ENCODE results near the gene ARFIP2.

The ARFIP2 gene

DNA sequence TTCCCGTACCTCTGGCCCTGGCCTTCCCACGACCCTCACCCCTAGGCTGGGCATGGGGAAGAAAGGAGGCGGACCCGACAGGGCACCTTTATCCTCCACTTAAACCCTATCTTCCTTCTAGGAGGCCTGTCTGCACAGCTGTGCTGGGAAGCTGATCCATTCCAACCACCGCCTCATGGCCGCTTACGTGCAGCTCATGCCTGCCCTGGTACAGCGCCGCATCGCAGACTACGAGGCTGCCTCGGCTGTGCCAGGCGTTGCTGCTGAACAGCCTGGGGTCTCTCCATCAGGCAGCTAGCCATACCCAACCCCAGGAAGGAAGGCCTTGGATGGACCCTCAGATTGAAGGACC lies 769 bp upstream of the ARFIP2 start:
- no peak for DNase-seq

DNA sequence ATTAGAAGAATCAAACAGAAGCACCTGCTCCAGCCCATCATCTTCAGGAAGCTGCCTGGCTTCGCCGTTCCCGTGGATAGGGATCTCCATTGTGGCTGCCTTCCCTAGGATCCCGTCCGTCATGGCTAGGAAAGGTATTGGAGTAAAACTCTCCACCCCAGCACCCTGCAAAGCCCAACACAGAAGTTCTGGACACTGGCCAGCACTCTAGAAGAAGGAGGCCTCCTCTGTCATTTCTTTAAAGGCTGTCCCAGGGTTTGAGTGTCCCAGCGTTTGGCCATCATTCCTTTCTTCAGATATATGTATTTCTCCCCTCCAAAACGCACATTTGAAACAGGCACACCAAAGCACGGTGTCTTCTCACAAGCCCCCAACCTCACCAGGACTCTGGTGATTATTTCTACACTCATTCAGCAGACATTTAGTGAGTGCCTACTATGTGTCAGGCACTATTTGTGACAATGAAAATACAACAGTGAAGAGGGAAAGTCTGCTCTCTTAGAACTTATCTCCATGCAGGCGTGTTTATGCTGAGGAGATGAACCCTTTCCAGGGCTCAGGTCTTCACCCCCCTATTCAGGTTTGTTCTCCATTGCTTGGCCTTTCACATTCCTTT lies 724 bp downstream of the ARFIP2 start:
- DNase-seq: no peak

DNA sequence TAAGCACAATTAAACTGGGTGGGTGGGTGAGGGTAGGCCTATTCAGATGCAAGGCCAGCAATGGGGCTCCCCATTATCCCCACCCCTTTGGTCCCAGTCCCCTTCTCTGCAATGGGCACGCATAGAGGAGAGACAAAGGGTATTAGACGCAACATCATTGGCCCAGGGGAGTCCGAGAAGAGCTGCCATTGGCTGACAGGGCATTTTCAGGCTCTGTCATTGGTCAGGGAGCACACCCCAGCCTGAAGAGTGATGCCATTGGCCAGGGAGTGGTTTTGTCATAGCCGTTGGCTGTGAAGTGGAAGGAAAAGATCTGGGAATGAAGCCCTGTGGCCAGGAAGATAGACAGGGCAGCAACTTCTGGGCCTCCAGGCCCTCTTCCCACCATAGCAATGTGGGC lies 4.6 kb downstream of the ARFIP2 start:
- DNase-seq: no peak

DNA sequence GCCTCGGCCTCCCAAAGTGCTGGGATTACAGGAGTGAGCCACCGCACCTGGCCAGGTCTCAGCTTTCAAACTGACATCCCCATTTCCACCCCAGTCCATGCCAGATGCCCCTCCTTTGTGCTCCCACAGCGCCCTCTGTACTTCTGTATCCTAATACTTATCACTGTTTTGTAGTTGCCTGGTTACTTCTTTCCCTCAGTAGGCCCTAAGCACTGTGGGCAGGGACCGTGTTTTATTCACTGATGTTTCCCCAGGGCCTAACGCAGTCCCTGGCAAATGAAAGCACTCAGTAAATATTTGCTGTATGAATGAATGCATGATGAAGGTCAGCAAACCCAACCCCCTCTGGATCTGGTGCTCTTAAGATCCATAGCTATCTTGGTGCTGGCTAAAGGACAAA lies 5.2 kb downstream of the ARFIP2 start:
- no peak for DNase-seq

DNA sequence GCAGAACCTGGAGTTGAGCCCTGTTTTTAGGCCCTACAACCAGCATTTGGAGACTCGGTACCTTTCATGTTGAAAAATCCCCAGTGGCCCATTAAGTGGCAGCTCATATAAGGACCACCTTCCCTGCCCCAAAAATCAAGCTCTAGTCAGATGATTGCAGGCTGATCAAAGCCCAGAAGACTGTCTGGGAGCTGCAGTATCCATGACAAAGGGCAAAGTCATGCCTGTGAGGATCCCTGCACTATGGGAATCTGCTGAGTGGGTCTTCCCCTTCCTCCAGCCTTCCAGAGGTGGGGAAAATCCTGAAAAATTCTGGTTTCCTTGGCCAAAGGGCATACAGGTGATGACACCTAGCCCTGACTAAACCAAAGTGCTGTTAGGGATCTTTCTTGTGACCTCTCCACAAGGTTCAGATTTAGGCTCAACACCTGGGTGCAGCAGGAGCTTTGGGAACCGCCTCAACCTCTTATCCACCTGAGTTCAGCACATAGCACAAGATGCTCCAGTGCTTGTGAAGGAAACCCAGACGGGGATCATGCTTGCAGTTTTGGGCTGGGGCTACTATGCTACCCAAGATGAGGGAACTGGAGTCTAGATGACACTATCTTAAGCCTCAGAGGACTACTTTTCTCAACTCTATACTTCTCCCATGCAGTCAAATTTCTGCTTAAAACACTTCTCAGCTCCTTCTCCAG lies 6.2 kb downstream of the ARFIP2 start:
- DNase-seq: no peak

DNA sequence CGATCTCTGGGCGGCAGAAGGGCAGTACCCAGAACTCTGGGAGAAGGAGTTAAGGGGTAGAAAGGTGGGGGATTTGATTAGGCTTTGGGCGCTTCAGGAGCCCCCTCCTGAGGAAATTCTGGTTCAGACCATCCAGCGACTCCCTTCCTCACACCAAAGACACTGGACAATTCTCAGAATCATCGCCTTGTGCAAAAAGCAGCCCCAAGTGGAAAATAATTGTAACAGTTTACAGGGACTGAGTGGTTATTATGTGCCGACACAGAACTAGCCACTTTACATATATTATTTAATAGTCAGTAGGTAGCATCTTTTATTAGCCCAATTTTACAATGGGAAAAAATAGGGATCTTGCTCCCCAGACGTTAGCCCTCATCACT lies 6.7 kb downstream of the ARFIP2 start:
- no peak for DNase-seq

DNA sequence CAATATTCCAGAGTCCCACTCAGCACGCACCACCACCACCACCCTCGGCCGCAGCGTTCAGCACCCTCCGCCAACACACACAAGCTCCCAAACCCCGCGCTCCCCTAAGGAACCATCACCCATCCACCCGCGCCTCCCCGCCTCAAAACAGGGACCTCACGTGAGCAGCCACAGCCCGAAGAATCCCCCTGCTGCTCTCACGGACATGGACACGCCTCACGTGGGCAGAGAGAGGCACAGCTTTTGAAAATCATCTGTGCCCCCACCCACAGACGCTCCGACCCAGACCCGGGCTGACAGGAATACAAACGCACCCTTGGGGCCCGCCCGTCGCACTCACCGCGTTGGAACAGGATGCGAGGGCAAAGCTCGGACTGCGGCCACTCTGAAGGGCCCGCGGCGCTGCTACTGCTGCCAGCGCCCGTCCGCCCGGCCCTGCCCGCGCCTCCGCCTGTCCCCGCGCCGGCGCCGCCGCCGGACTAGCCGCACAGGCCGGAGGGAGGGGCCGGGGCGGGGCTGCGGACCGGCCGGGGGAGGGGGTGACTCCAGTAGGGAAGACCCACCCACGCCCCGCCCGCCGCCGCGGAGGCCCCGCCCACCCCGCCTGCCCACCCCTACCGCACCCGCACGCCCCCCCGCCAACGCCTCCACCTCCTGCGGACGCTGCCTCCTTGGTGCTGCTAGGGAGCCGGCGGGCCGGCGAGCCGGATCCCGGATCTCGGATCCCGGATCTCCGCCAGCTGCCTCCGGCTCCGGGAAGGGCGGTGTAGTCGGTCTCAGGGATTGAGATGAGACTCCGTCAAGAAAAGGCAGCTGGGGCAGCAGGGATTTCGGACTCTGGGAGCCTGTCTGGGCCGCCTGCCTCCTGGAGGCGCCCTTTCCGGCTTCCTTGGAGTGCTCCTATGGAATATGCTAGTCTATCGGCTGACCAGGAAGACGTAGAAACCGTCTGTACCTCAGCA lies 7.4 kb downstream of the ARFIP2 start, which contains the start of gene TRIM3:
Gene TRIM3 (minus strand): TSS at position 491 of the 962 bp plus-strand sequence. CDS start 8,246 bp downstream, outside the sequence.
- DNase-seq: peak; percentile 70

DNA sequence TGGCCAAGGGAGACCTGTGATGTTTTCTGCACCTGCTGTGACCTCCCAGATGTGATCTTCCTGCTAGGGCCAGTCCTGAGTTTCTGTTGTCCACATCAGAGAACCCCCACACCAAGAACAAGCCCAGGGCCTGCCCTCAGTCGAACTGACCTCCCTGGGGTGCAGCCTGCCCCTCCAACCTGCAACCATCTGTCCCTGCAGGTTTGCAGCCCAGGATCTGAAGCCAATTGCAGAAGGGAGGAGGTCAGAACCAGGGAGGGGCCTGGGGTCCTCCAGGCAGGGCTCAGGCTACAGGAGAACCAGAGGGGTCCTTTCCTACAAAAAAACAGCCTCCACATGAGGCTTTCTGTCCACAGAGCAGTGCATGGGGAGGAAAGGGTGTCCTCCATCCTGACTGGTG lies 8.2 kb downstream of the ARFIP2 start:
- no peak for DNase-seq

DNA sequence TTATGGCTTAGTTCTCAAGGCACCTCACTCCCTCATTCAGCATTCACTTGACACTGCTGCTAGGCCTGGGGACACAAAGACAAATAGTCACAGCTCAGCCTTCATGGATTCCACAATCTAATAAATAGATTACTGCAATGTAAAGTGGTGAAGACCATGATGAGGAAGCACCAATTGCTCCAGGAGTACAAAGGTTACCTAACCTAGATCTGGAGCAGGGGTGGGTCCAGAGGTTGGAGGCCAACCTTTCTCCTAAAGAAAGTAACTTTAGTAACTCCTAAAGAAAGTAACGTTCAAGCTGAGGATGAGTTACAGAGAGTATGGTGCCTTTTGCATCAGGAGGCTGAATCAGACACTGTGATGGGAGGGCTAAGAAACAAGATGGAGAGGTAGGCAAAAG lies 11.5 kb downstream of the ARFIP2 start:
- no peak for DNase-seq

DNA sequence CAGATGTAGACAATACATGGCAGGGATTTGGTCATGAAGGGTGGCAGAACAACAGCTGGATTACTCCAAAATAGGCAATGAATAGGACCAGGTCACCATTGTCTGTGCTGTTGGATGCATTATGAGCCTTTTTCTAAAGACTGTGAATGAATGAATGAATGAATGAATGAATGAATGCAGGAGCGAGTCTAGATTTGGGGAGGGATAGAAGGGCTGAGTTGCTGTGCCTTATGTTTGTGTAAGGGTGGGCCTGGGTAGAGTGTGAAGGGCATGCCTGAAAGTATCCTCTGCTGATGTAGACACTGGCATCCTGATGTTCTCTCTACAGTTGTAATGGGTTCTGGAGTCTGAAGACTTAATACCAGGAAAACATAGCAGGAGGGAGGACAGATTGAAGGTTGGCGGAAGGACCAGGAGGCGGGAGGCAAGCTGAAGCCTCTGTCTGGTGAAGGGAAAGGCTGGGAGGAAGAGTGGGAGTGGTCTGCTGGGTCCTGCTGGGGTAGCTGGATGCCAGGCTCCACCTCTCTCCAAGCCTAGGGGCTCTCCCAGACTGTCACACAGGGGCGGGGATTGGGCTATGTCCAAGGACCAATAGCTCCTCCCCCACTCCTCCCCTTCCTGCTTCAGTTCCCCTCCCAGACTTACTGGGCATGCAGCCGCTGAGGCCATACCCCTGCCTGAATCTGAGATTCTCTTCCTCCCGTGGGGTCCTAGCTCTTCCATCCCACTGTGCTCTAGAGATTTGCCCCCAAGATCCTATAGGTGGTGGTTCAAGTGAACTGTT lies 12.2 kb downstream of the ARFIP2 start:
- no peak for DNase-seq

DNA sequence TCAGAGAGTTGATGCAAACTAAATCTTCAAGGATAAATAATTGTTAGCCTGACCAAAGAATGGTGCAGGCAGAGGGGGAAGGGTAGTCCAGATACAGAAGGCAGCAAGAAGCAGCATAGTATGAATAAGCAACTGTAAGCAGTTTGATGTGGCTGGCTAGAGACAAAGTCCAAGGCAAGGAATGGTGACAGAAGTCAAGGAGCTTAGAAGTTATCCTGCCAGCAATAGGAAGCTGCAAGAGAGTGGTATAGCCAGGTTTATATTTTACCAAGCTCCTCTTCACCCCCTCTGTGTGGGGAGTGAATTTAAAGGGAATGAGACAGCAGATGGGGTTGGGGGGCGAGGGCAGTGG lies 22.1 kb downstream of the ARFIP2 start:
- DNase-seq: no peak

DNA sequence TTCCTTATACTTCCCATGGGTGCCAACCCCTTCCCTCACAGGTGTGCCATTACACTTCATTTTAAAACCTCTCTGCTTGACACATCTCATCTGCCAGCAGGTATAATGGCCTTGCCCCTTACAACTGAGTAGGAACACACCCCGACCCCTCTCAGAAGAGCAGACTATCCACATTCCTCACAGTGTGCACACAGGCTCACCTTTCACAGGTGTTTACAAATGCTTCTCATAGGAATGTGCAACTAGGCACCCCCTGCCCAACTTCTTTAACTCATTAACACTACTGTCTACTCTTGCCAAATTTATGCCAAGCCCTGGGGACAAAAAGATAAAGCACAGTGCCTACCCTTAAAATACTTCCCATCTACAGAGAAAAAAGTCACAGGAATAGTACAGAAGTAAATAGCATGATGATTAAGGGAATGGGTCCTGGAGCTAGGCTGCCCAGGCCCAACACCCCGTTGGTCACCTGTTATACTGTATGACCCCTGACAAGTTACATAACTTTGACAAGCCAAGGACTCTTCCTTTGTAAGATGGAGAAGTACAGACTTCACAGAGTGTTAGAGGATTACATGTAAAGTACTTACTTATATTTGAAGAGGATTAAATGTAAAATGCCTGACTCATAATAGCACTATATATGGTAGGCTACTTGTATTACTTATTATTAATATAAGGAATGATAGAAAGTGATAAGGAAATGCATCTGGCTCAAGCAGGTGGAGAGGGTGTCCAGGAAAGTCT lies 22.6 kb downstream of the ARFIP2 start:
- DNase-seq: no peak

DNA sequence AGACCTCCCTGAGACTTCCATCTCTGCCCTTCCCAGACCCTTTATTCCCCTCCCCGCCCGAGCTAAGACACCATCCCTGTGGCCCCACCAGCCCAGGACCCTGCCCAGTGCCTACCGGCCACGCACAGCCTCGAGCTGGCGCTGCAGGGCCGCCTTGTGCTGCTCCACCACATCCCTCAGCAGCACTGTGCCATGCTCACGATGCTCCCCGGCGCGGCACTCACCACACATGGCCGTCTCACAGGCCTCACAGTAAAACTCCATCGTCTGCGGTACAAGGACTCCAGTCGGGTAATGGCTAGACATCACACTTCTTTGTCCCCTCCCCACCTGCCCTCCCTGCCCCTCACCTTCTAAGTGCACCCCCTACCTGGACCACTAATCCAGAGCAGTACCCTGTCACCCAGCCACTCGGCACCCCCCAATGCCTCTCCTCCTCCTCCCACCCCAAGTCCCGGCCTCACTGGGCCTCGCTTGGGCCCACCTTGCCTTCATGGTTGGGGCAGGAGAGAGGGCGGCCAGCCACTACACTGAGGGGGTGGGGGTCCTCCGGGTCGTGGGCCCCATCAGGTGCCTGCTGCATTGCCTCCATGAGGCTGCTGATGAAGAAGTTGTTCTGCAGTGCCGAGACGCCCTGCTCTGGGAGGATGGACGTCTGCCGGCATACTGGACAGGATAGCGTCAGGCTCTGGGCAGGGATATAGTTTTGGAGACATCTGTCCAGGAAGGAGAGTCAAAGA lies 23.4 kb downstream of the ARFIP2 start:
- DNase-seq: no peak

DNA sequence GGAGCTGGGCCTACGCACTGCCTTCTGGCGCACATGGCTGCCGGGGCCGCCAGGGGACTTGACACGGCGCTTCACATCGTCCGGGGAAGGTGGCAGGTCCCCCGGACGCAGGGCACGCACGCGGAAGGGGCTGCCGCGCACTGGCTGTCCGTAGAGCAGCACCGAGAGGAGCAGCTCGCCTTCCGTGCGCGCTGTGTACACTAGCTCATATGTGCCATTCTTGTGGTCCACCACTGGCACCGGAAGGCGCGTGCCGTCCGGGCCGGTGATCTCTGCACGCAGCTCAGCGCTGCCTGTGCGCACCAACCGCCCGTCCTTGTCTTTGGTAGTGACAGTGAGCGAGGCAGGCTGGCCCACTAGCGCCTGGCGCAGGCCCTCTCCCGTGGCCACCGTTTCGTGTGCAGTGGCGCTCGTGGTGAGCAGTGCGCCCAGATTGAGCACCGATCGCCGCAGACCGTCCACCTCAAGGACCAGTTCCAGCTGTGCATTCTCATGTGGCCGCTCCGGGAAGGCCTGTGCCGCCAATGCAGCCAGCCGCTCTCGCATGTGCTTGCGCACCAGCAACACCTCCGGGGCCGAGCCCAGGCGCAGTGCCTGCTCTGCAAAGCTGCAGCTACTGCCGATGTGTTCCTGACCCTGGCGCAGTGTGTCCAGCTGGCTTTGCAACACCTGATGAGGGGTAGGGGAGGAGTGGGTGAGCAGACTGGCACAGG lies 24.6 kb downstream of the ARFIP2 start:
- DNase-seq: no peak

DNA sequence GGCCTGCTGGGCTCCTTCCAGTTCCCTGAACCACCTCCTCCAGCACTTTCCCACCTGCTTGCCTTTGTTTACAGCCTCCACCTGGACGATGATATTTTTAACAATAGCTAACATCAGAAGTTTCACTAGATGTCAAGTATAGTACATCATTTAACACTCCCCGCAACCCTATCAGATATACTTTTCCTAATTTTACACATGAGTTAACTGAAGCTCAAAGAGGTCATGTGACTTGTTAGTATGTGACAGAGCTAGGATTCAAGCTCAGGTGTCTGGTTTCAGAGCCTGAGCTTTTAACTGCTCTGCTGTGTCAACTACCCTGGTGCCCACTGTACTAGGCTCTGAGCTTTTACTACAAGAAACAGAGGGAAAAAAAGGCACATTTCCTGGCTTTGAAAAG lies 26.1 kb downstream of the ARFIP2 start:
- no peak for DNase-seq

DNA sequence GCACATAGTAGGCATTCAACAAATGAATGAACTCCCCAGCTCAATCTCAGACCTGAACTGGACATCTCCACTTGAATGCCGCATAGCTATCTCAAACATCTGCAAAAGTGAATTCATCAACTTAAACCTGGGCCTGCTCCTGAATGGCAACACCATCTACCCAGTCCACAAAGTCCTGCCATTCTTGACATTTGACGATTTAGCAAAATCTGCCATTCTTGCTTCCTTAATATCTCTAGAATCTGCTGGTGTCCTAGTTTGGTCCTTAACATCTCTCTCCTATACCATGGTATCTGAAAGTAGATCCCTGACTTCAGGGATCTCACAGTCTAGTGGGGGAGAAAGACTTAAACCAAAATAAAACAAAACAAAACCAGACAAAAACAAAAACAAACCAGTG lies 28.0 kb downstream of the ARFIP2 start:
- DNase-seq: no peak

DNA sequence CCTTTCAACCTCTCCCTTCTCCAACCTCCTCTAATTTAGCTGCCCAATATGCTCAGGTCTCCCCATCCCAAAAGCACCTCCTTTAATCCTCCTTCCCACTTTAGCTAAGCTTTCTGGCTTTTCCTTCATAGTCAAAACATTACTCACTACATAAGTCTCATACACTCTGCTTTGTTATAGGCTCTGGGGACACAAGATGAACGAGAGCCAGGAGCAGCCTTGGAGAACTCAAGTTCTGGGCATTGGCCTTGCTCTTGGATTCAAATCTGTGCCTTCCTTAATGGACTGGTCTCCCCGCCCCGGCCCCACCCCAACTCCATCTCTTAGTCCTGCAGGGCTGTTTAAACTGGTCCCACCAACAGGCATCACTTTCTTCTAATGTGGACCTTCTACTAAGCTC lies 28.9 kb downstream of the ARFIP2 start:
- DNase-seq: no peak

DNA sequence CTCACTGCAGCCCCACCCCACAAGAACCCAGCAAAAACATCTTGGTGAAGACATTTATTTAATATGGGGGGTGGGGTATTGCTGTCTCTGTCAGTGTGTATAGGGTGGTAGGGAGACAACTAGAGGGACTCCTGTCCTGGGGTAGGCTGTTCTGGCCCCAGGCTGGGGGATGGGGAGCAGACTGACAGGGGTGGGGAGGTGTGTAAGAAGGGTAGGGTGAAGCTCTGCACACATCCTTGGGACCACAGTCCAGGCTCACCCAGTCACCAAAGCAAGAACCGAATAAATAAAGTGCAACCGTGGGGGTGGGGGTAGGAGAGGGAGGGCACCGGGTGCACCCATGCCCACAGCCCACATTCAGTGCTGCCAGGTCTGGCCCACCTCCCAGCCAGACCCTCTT lies 32.6 kb downstream of the ARFIP2 start:
- no peak for DNase-seq

DNA sequence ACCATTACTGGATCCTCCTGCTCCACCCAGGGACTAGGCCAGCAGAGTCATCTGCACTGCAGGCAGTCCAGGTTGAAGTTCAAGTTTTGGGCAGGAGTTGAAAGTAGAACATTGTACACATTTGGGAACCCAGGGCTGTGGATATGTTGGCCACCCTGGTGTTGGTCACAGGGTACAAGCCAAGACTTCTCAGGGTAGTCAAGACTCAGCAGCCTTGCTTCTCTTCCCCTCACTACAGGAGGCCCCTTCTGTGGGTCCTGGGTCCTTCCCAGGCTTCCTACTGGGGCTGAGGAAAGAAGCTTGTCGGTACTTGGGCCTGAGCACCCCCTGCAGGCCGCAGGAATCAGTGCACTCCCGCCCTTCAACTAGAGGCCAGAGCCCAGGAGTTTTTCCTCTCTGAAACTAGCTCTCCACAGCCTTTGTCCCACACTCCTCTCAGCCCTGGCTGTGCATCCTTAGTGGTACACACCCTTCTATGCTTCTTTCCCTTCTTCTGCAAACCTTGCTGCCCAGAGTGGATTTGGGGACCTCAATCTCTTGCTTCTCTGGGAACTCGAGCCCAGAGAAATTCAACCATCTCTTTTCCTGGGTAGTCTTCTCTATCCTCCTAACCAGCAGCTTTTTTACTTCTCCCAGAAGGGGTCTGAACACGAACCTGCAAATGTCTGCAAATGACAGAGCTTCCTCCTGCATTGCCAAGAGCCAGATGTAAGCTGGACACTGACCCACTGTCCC lies 37.7 kb downstream of the ARFIP2 start:
- peak; percentile 53 for DNase-seq

DNA sequence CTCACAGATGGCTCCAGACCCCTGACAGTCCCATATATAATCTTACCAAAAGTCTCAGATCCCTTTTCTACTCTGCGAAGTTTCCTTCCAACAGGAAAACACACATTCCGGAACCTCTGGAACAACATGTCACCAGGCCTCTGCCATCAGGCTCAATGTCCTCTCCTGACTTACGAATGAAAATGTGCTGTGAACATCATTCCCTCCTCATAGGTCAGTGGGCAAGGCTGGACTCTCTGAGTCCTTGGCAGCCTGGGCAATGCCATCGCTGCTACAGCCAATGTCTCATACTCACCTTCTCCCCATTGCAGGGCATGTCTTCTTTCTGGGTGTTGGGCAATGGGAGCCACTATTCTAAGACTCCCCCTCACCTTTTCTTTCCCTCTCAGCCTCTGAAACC lies 38.7 kb downstream of the ARFIP2 start:
- no peak for DNase-seq
